ENCODE measurements around the gene SPC24.
"Not testable (repeated sequence)": the region's sequence is repeated elsewhere in the genome, so short reads cannot be mapped to it uniquely, and the experiment has no call there.

Gene SPC24

GRCh38 chr19:11111117-11111770 lies 44.3 kb downstream of the SPC24 start:
- H3K4me3 ChIP-seq (ENCODE audit: low read depth, low read length), result no peak overlapping the region
- TF ChIP-seq, protein P1, sequence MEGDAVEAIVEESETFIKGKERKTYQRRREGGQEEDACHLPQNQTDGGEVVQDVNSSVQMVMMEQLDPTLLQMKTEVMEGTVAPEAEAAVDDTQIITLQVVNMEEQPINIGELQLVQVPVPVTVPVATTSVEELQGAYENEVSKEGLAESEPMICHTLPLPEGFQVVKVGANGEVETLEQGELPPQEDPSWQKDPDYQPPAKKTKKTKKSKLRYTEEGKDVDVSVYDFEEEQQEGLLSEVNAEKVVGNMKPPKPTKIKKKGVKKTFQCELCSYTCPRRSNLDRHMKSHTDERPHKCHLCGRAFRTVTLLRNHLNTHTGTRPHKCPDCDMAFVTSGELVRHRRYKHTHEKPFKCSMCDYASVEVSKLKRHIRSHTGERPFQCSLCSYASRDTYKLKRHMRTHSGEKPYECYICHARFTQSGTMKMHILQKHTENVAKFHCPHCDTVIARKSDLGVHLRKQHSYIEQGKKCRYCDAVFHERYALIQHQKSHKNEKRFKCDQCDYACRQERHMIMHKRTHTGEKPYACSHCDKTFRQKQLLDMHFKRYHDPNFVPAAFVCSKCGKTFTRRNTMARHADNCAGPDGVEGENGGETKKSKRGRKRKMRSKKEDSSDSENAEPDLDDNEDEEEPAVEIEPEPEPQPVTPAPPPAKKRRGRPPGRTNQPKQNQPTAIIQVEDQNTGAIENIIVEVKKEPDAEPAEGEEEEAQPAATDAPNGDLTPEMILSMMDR (IDR thresholded peaks at IDR 0.05; ENCODE audit: borderline replicate concordance, insufficient read depth, low read depth, low read length), result no peak

- no peak overlapping the region for H3K4me3 ChIP-seq (ENCODE audit: low read depth, low read length)
- TF ChIP-seq, protein P1 (IDR thresholded peaks at IDR 0.05; ENCODE audit: borderline replicate concordance, insufficient read depth, low read depth, low read length), result no peak
These were observed 46.8 kb downstream of the SPC24 start for GRCh38 chr19:11108746-11109145.

- TF ChIP-seq, protein P1 (IDR thresholded peaks at IDR 0.05; ENCODE audit: borderline replicate concordance, insufficient read depth, low read depth, low read length), result no peak
- H3K4me3 ChIP-seq (ENCODE audit: low read depth, low read length), result no peak overlapping the region
These were observed 49.1 kb downstream of the SPC24 start for GRCh38 chr19:11106477-11106876.

- H3K4me3 ChIP-seq (ENCODE audit: low read depth, low read length), result no peak overlapping the region
- TF ChIP-seq, protein P1 (IDR thresholded peaks at IDR 0.05; ENCODE audit: borderline replicate concordance, insufficient read depth, low read depth, low read length), result no peak
These were observed 50.5 kb downstream of the SPC24 start for GRCh38 chr19:11105014-11105636.

GRCh38 chr19:11103667-11104066 lies 51.9 kb downstream of the SPC24 start:
- H3K4me3 ChIP-seq (ENCODE audit: low read depth, low read length), result not testable (repeated sequence)

- no peak overlapping the region for H3K4me3 ChIP-seq (ENCODE audit: low read depth, low read length)
- TF ChIP-seq, protein P1 (IDR thresholded peaks at IDR 0.05; ENCODE audit: borderline replicate concordance, insufficient read depth, low read depth, low read length), result no peak
These were observed 52.6 kb downstream of the SPC24 start for GRCh38 chr19:11102944-11103343.

GRCh38 chr19:11101057-11101456 lies 54.5 kb downstream of the SPC24 start:
- H3K4me3 ChIP-seq (ENCODE audit: low read depth, low read length), result no peak overlapping the region
- TF ChIP-seq, protein P1 (IDR thresholded peaks at IDR 0.05; ENCODE audit: borderline replicate concordance, insufficient read depth, low read depth, low read length), result no peak

Measured in GM12875 (cell line).